ENCODE results near the gene BICD2.

BICD2 gene

DNA sequence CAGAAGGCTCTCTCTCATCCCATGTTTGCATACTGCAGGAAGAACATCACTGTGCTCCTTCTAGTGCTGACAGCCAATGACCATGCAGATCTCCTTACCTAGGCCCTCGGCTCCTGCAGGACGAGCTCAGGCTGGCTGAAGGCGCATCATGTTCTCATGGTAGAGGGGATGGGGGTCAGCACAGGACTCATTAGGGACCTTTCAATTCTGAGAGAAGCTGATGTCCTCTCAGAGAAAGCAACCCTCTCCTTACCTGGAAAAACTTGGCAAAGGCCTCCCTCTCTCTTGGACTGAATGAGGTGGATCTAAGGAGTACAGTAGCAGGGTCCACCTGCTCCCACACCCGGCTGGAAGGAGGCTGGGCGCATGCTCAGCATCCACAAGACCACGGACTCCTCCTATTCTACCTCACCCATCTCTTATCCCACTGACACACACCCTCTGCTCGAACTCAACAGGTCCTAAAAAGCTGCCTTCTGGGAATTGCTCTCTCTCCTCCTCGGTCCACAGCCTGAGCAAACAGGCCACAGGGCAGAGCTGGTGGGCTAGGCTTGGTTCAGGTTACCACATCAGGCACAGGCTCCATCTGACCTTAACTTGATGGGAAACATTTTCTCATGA lies 97.6 kb downstream of the BICD2 start:
- TF ChIP-seq, protein P1, sequence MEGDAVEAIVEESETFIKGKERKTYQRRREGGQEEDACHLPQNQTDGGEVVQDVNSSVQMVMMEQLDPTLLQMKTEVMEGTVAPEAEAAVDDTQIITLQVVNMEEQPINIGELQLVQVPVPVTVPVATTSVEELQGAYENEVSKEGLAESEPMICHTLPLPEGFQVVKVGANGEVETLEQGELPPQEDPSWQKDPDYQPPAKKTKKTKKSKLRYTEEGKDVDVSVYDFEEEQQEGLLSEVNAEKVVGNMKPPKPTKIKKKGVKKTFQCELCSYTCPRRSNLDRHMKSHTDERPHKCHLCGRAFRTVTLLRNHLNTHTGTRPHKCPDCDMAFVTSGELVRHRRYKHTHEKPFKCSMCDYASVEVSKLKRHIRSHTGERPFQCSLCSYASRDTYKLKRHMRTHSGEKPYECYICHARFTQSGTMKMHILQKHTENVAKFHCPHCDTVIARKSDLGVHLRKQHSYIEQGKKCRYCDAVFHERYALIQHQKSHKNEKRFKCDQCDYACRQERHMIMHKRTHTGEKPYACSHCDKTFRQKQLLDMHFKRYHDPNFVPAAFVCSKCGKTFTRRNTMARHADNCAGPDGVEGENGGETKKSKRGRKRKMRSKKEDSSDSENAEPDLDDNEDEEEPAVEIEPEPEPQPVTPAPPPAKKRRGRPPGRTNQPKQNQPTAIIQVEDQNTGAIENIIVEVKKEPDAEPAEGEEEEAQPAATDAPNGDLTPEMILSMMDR (IDR thresholded peaks at IDR 0.05; ENCODE audit: borderline replicate concordance, insufficient read depth, low read depth, low read length), result no peak
- H3K4me3 ChIP-seq (ENCODE audit: low read depth, low read length), result no peak overlapping the region

DNA sequence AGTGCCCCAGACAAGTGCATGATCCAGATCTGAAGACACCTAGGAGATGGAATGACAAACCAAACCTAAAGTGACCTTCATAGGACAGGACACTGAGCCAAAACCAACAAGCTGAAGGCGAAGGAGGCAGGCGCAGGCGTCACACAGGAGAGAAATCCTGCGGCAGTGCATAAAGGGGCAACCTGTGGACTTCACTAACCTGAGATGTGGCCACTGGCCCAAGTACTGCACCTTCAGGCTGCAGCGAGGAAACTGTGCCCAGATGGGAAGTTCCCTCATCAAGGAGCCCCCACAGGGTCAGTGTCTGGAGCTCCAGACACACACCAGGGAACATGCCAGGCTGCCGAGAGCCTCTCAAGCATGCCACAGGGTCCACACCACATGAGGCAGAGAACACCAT lies 98.4 kb downstream of the BICD2 start:
- TF ChIP-seq, protein P1 (IDR thresholded peaks at IDR 0.05; ENCODE audit: borderline replicate concordance, insufficient read depth, low read depth, low read length), result no peak

DNA sequence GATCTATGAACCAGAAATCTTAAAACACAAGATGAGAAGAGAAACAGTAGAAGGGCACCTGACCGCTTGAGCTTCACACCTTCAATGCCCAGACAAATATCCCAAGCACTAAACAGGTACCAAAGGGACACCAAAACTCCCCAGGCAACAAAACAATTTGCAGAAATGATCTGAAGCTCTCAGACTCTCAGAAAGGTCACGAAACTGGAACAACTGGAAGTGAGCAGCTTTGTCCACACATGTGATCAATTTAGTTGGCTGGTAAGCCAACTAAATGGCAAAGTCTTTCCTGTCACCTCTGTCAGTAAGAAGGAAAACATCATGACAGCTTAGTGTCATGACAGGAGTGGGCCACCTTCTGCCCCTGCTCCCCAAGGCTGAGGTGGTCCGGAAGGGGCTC lies 98.8 kb downstream of the BICD2 start:
- TF ChIP-seq, protein P1 (IDR thresholded peaks at IDR 0.05; ENCODE audit: borderline replicate concordance, insufficient read depth, low read depth, low read length), result no peak
- no peak overlapping the region for H3K4me3 ChIP-seq (ENCODE audit: low read depth, low read length)

More for the DNA sequence above, 98.4 kb downstream of the BICD2 start:
- no peak overlapping the region for H3K4me3 ChIP-seq (ENCODE audit: low read depth, low read length)

DNA sequence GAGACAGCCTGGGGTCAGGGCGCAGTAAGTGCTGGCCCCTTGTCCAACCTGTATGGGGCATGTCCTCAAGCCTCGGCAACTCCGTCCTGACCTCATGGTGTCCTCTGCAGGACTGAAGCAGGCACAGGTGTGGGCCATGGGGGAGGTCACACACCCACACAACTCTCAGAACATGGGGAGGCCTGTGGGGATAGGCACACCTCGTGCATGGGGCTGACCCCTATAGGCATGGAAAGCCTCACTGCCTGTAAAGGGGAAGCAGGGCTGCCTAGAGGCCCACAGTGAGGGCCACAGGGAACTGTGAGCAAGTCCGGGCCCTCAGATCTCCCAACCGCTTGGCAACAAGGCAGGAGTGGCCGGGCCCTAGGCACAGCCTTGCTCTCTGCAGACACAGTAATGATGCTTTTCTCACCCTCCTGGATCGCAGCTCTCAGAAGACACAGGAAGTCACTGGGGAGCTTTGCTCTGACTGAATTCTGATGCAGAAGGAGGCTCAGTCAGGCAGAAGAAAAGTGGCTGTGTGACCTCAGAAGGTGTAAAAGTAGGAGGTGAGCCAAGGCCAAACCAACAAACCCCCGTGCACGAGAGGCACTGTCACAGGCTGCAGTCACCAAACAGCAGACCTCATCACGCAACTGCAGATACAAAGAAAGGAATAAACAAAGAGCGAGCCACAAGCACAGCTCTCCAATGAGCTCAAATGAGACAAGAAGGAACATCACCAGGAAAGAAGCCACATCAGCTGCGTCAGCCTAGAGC lies 100.1 kb downstream of the BICD2 start:
- H3K4me3 ChIP-seq (ENCODE audit: low read depth, low read length), result no peak overlapping the region
- TF ChIP-seq, protein P1 (IDR thresholded peaks at IDR 0.05; ENCODE audit: borderline replicate concordance, insufficient read depth, low read depth, low read length), result no peak

DNA sequence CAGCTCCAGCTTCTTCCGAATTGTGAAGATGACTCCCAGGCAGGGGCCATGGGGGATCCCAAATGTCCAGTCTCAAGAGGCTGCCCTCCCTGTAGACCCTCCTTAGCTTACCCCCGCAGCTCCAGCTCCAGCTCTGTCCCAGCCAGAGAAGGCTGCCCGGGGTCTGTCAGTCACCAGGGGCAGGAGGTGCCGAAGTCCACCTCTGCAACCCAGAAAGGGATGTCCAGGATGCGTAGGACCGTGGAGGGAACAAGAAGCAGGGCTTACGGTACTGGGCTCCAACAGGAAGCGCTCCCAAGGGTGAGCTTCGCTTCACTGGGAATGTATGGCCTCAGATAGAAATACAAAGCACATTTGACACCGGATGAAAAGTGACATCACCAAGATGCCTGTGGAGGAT lies 100.7 kb downstream of the BICD2 start:
- no peak overlapping the region for H3K4me3 ChIP-seq (ENCODE audit: low read depth, low read length)
- TF ChIP-seq, protein P1 (IDR thresholded peaks at IDR 0.05; ENCODE audit: borderline replicate concordance, insufficient read depth, low read depth, low read length), result no peak

DNA sequence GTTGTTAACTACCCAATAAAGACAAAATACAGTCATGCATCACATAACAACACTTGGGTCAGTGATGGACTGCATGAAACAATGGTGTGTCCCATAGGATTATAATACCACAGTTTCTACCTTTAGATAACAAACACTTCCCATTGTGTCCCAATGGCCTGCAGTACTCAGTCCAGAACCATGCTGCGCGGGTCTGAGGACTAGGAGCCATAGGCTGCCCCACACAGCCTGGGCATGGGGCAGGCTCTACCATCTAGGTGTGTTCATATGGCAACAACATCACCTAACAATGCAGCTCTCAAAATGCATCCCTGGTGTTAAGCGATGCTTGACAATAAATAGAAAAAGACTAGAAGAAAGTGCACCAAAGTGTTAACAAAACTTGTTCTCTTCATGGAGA lies 101.5 kb downstream of the BICD2 start:
- TF ChIP-seq, protein P1 (IDR thresholded peaks at IDR 0.05; ENCODE audit: borderline replicate concordance, insufficient read depth, low read depth, low read length), result no peak

DNA sequence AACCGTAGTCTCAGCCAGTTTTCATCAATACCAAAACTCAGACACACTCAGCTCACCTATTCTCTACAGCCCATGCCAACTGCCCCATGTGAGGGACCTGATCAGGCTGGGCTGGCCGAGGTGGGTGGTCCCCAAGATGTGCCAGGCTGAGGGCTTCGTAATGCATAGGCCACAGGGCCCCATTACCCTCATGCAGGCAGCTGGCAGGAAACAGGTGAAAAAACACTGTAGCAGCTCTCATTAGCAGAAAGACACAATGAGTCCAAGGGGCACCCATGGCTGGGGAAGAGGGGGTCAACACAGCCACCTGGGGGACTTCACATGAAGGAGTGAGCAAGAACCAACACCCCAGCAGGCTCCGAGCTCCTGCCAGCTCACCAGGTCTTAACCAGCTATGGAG lies 102.9 kb downstream of the BICD2 start:
- H3K4me3 ChIP-seq (ENCODE audit: low read depth, low read length), result no peak overlapping the region
- TF ChIP-seq, protein P1 (IDR thresholded peaks at IDR 0.05; ENCODE audit: borderline replicate concordance, insufficient read depth, low read depth, low read length), result no peak

More for the DNA sequence above, 101.5 kb downstream of the BICD2 start:
- no peak overlapping the region for H3K4me3 ChIP-seq (ENCODE audit: low read depth, low read length)
